HFFc6 (cell line): ENCODE measurements around the gene ZNF672. TPM values are rescaled to one million over a fixed set of nuclear protein-coding genes. Genes with fewer than 3 reads are reported as not detected.

Experiments used
- DNase-seq: peaks from one replicate; pipeline ENCODE4 v3.0.0-alpha.2; 2018
- H3K27ac Mint-ChIP-seq: 2 replicates; pipeline ENCODE4 v1.8.0; 2020; ENCODE audit warnings: mild to moderate bottlenecking, mixed read lengths
- H3K27me3 Mint-ChIP-seq: 2 replicates; pipeline ENCODE4 v1.8.0; 2021; ENCODE audit warnings: mild to moderate bottlenecking, moderate library complexity, mixed read lengths; ENCODE audit not compliant: insufficient read depth
- H3K36me3 Mint-ChIP-seq: 2 replicates; pipeline ENCODE4 v1.8.0; 2021; ENCODE audit warnings: low read depth, mixed read lengths
- H3K4me1 Mint-ChIP-seq: 2 replicates; pipeline ENCODE4 v1.8.0; 2020; ENCODE audit warnings: low read depth, mixed read lengths
- H3K4me3 Mint-ChIP-seq: 2 replicates; pipeline ENCODE4 v1.8.0; 2020; ENCODE audit warnings: mild to moderate bottlenecking, moderate library complexity, mixed read lengths
- H3K9me3 Mint-ChIP-seq: 2 replicates; pipeline ENCODE4 v1.8.0; 2020; ENCODE audit warnings: mild to moderate bottlenecking, mixed read lengths
- CTCF ChIP-seq: fragments of 200-600 bp; sonication (generic); IDR thresholded peaks from 2 replicates; pipeline ENCODE4 v1.5.0; 2021; ENCODE audit warnings: antibody characterized with exemption, mild to moderate bottlenecking
- total RNA-seq, 6 experiments: library from RNA; stranded (reverse); fragmentation: NEBNext Ultra II Directional; extraction: Animal tissue kit (Norgen Biotek cat#: 25700); gene quantifications; 2 replicates in 1 of 6; 3 replicates in 5 of 6; pipeline ENCODE4 v1.2.3, GENCODE V29; 2021

The ZNF672 gene
- total RNA-seq, 6 experiments from 2014 or later, result 13.8 to 20.8 (median 17.6) TPM

GRCh38 chr1:248862998-248863881, 25.2 kb downstream of the ZNF672 start:
- H3K4me3 Mint-ChIP-seq, result peak overlapping the region; percentile 87
- no peak for TF ChIP-seq CTCF
- H3K36me3 Mint-ChIP-seq, result no peaks in the 10 kb centered on the region
- DNase-seq, result peak; percentile 52
- peaks cover 33% of the 10 kb centered on the region for H3K4me1 Mint-ChIP-seq
- H3K27me3 Mint-ChIP-seq, result peaks cover 11% of the 10 kb centered on the region
- H3K9me3 Mint-ChIP-seq, result no peaks in the 10 kb centered on the region
- H3K27ac Mint-ChIP-seq, result peak overlapping the region; percentile 51; the same call in 1 of the 2 replicates

- Mint-ChIP-seq H3K27me3 (peaks cover 12% of the 10 kb centered on the region), H3K9me3 (peaks cover 7% of the 10 kb centered on the region), H3K36me3 (no peaks in the 10 kb centered on the region), H3K4me1 (peaks cover 21% of the 10 kb centered on the region), H3K27ac (peak overlapping the region; percentile 97), H3K4me3 (peak overlapping the region; percentile 93)
- DNase-seq, result no peak
- TF ChIP-seq CTCF, result no peak
These were observed 33.9 kb downstream of the ZNF672 start for GRCh38 chr1:248871837-248872401.

- H3K4me3 Mint-ChIP-seq, result peak overlapping the region; percentile 93
- DNase-seq, result peak; percentile 73
- H3K9me3 Mint-ChIP-seq, result peaks cover 7% of the 10 kb centered on the region
- peak overlapping the region; percentile 97 for H3K27ac Mint-ChIP-seq
- H3K4me1 Mint-ChIP-seq, result peaks cover 21% of the 10 kb centered on the region
- no peaks in the 10 kb centered on the region for H3K36me3 Mint-ChIP-seq
- peaks cover 10% of the 10 kb centered on the region for H3K27me3 Mint-ChIP-seq
- TF ChIP-seq CTCF, result no peak
These were observed 34.9 kb downstream of the ZNF672 start for GRCh38 chr1:248872752-248873408.

- TF ChIP-seq CTCF, result no peak
- Mint-ChIP-seq H3K9me3 (peaks cover 7% of the 10 kb centered on the region), H3K36me3 (no peaks in the 10 kb centered on the region), H3K4me3 (peak overlapping the region; percentile 93), H3K4me1 (peaks cover 21% of the 10 kb centered on the region), H3K27ac (peak overlapping the region; percentile 97), H3K27me3 (peaks cover 10% of the 10 kb centered on the region)
- peak; percentile 96 for DNase-seq
These were observed 35.5 kb downstream of the ZNF672 start for GRCh38 chr1:248873409-248873992.

GRCh38 chr1:248873993-248874533, 36.0 kb downstream of the ZNF672 start:
- Mint-ChIP-seq H3K9me3 (peaks cover 7% of the 10 kb centered on the region), H3K4me3 (peak overlapping the region; percentile 93), H3K27me3 (peaks cover 10% of the 10 kb centered on the region), H3K27ac (peak overlapping the region; percentile 97), H3K4me1 (peaks cover 21% of the 10 kb centered on the region), H3K36me3 (no peaks in the 10 kb centered on the region)
- DNase-seq, result no peak
- no peak; the same call in 1 of the 2 replicates for TF ChIP-seq CTCF
